Endodermal cell (in vitro differentiated cells): ENCODE measurements around the gene CNTN6. TPM values are rescaled to one million over a fixed set of nuclear protein-coding genes. Genes with fewer than 3 reads are reported as not detected.

Experiments
- DNase-seq: peaks from one replicate; pipeline ENCODE4 v3.0.0-alpha.2; 2017
- H3K27ac ChIP-seq: 2 replicates; pipeline ENCODE4 v1.5.1; 2013; ENCODE audit warnings: mild to moderate bottlenecking, low read depth, low read length, moderate library complexity
- H3K27me3 ChIP-seq: 2 replicates; pipeline ENCODE4 v1.6.1; 2013; ENCODE audit warnings: mild to moderate bottlenecking, low read length, moderate library complexity; ENCODE audit not compliant: insufficient read depth, control insufficient read depth, poor library complexity, severe bottlenecking
- H3K36me3 ChIP-seq: 2 replicates; pipeline ENCODE4 v1.7.0; 2013; ENCODE audit warnings: mild to moderate bottlenecking, low read length, moderate library complexity; ENCODE audit not compliant: control insufficient read depth, insufficient read depth
- H3K4me1 ChIP-seq: one replicate; pipeline ENCODE4 v1.7.0; 2013; ENCODE audit warnings: low read length; ENCODE audit not compliant: control insufficient read depth, insufficient read depth
- H3K4me3 ChIP-seq: 2 replicates; pipeline ENCODE4 v1.5.1; 2013; ENCODE audit warnings: mild to moderate bottlenecking, low read length, moderate library complexity
- H3K9ac ChIP-seq: 2 replicates; pipeline ENCODE4 v1.6.1; 2013; ENCODE audit warnings: mild to moderate bottlenecking, low read length, moderate library complexity; ENCODE audit not compliant: poor library complexity, severe bottlenecking; ENCODE audit errors: extremely low read depth
- H3K9me3 ChIP-seq: 2 replicates; pipeline ENCODE4 v1.6.1; 2013; ENCODE audit warnings: mild to moderate bottlenecking, low read length, moderate library complexity; ENCODE audit not compliant: control insufficient read depth
- H3K27ac Mint-ChIP-seq: 2 replicates; pipeline ENCODE4 v1.8.0; 2020; ENCODE audit warnings: mixed read lengths
- H3K27me3 Mint-ChIP-seq: 2 replicates; pipeline ENCODE4 v1.8.0; 2021; ENCODE audit warnings: mild to moderate bottlenecking, mixed read lengths; ENCODE audit not compliant: insufficient read depth
- H3K36me3 Mint-ChIP-seq: 2 replicates; pipeline ENCODE4 v1.8.0; 2020; ENCODE audit warnings: low read depth, mixed read lengths
- H3K4me1 Mint-ChIP-seq: 2 replicates; pipeline ENCODE4 v1.8.0; 2020; ENCODE audit warnings: mixed read lengths
- H3K4me3 Mint-ChIP-seq: 2 replicates; pipeline ENCODE4 v1.8.0; 2020; ENCODE audit warnings: mild to moderate bottlenecking, moderate library complexity, mixed read lengths
- H3K9me3 Mint-ChIP-seq: 2 replicates; pipeline ENCODE4 v1.8.0; 2020; ENCODE audit warnings: mild to moderate bottlenecking, mixed read lengths
- WGBS, 2 experiments: methylation state at CpG; one replicate each; pipeline versions ENCODE4 v1.1.5 to v1.1.7; 2013; ENCODE audit warnings: missing lambda C conversion rate in 2 of 2, mixed read lengths in 1 of 2; ENCODE audit not compliant: insufficient coverage in 1 of 2, insufficient read length in 1 of 2; 5-methylcytosine and 5-hydroxymethylcytosine counted together
- total RNA-seq, 2 donors: library from RNA; stranded (reverse); fragmentation: NEBNext Ultra II Directional in 1 of 2; extraction: Animal tissue kit (Norgen Biotek cat#: 25700) in 1 of 2; gene quantifications; 2 replicates in 1 of 2; 3 replicates in 1 of 2; pipeline ENCODE4 v1.2.1, GENCODE V29; 2021
- TF ChIP-seq, protein P1 (sequence below): fragments of 200-600 bp; sonication (generic); conservative IDR thresholded peaks from 2 replicates; pipeline ENCODE4 v1.5.0; 2021; ENCODE audit warnings: antibody characterized with exemption, mild to moderate bottlenecking

The CNTN6 gene
- total RNA-seq, 2 donors from 2014 or later, result 0.31 to 0.51 TPM

DNA sequence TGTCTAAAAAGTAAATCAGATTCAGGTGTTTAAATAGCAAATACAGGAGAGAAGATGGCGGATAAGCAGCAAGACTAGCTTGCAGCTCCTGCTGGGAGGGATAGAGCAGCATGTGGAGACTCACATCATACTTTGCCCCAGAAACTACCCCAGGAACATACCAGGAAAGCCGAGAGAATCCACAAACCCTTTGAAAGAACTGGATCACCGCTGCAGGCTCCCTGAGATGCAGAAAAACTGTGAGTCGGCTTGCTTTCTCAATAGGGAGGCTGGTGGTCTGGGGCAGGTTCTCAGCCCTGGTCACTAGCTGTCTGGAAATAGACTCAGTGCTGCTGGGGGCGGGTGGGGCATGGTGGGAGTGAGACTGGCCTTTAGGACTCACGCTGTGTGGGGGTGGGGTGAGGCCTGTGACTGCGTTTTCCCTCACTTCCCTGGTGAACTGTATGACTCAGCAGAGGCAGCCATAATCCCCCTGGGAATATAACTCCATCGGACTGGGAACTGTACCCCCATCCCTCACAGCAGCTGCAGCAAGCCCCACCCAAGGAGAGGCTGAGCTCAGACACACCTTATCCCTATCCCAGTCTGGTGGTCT lies 142.8 kb downstream of the CNTN6 start:
- DNase-seq, result peak; percentile 90
- Mint-ChIP-seq H3K36me3 (no peaks in the 10 kb centered on the region), H3K27me3 (no peaks in the 10 kb centered on the region), H3K27ac (peak overlapping the region; percentile 88), H3K9me3 (peaks cover 8% of the 10 kb centered on the region), H3K4me1 (peaks cover 53% of the 10 kb centered on the region), H3K4me3 (peak overlapping the region; percentile 34)
- H3K27ac ChIP-seq, result peak overlapping the region; percentile 61
- WGBS, 2 experiments, result 63 to 70% methylated on average over 2 to 8 of the region's 8 CpGs
- no peaks in the 10 kb centered on the region for H3K36me3 ChIP-seq
- H3K4me3 ChIP-seq, result no peak overlapping the region
- peak overlapping the region; percentile 17 for H3K9ac ChIP-seq
- H3K9me3 ChIP-seq, result peaks cover 11% of the 10 kb centered on the region
- H3K27me3 ChIP-seq, result no peaks in the 10 kb centered on the region
- no peaks in the 10 kb centered on the region for H3K4me1 ChIP-seq
- TF ChIP-seq, protein P1, sequence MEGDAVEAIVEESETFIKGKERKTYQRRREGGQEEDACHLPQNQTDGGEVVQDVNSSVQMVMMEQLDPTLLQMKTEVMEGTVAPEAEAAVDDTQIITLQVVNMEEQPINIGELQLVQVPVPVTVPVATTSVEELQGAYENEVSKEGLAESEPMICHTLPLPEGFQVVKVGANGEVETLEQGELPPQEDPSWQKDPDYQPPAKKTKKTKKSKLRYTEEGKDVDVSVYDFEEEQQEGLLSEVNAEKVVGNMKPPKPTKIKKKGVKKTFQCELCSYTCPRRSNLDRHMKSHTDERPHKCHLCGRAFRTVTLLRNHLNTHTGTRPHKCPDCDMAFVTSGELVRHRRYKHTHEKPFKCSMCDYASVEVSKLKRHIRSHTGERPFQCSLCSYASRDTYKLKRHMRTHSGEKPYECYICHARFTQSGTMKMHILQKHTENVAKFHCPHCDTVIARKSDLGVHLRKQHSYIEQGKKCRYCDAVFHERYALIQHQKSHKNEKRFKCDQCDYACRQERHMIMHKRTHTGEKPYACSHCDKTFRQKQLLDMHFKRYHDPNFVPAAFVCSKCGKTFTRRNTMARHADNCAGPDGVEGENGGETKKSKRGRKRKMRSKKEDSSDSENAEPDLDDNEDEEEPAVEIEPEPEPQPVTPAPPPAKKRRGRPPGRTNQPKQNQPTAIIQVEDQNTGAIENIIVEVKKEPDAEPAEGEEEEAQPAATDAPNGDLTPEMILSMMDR, result no peak

DNA sequence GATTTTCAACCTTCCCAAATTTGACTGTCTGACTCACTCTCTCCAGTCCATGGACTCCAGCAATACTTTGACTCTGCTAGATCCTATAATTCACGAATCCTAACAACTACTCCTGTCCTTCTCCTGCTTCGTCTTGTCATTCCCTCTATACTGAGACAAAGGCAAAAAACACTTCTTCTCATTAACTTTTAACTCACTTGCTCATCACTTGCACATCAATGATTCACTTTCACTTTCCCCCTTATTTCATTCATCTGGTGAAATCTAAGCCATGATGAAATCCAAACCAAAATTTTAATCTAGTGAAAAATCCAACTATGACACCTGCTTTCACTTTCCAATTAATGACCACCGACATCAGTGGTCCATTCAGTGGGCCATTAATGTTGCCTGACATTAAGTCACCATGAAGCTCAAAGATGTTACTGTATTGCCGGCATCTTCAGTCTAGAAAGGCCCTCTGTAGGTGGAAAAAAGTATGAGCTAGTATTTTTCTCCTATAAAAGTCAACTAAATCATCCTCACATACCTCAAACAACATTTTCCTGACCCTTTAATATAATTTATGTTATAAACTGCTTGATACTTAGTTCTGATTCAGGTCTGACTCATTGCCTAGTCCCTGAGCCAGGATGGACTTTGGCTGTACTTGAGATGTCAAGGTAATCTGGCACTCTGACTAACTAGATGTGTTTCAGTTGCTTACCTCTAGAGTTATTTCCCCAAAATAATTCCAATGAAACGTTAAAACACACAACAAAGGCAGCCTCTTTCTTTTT lies 158.6 kb downstream of the CNTN6 start:
- Mint-ChIP-seq H3K27ac (no peak overlapping the region), H3K9me3 (no peaks in the 10 kb centered on the region), H3K36me3 (no peaks in the 10 kb centered on the region), H3K27me3 (no peaks in the 10 kb centered on the region), H3K4me1 (no peaks in the 10 kb centered on the region), H3K4me3 (no peak overlapping the region)
- H3K27me3 ChIP-seq, result no peaks in the 10 kb centered on the region
- 61 to 85% methylated on average over 4 to 5 of the region's 5 CpGs for WGBS, 2 experiments
- no peak overlapping the region for H3K4me3 ChIP-seq
- no peak for DNase-seq
- H3K9me3 ChIP-seq, result peaks cover 8% of the 10 kb centered on the region
- no peak overlapping the region for H3K27ac ChIP-seq
- no peaks in the 10 kb centered on the region for H3K36me3 ChIP-seq
- H3K4me1 ChIP-seq, result no peaks in the 10 kb centered on the region
- H3K9ac ChIP-seq, result no peak overlapping the region
- TF ChIP-seq, protein P1, result peak; percentile 65

DNA sequence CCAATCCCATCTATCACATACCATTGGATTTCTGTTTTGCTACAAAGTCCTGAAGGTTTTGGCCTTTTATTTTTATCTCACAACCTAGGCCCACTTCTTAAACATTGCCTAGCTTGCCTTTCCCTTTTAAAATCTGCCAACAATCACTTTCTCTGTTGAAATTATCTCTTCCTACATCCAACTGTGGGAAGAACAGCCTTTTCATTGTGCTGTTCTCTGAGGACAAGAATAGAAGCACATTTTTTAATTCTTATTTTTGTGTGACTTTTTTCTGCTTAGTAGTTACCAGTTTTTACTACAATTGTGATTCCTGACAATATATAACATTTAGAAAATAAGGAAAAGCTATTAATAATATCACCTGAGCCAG lies 159.2 kb downstream of the CNTN6 start:
- no peaks in the 10 kb centered on the region for H3K4me1 ChIP-seq
- no peaks in the 10 kb centered on the region for H3K27me3 ChIP-seq
- Mint-ChIP-seq H3K4me1 (no peaks in the 10 kb centered on the region), H3K27me3 (no peaks in the 10 kb centered on the region), H3K9me3 (no peaks in the 10 kb centered on the region), H3K27ac (no peak overlapping the region), H3K36me3 (no peaks in the 10 kb centered on the region), H3K4me3 (no peak overlapping the region)
- H3K27ac ChIP-seq, result no peak overlapping the region
- no peak for DNase-seq
- no peak overlapping the region for H3K9ac ChIP-seq
- H3K36me3 ChIP-seq, result no peaks in the 10 kb centered on the region
- no peak overlapping the region for H3K4me3 ChIP-seq
- peaks cover 8% of the 10 kb centered on the region for H3K9me3 ChIP-seq
- TF ChIP-seq, protein P1, result no peak
